WTC11 (cell line): ENCODE results near the gene TNFSF11. TPM values are rescaled to one million over a fixed set of nuclear protein-coding genes. Genes with fewer than 3 reads are reported as not detected.

ENCODE experiments used
- ATAC-seq: fragments of 200-7000 bp; cut with Tn5 transposase; 2 replicates; pipeline ENCODE4 v1.10.0; 2021; ENCODE audit warnings: mild to moderate bottlenecking, moderate library complexity
- CTCF ChIA-PET: fragments of 300-600 bp; sonication (Branson Sonifier 250); formaldehyde crosslinking; loops from one replicate; lab custom pipeline; 2021; ENCODE audit warnings: antibody characterized with exemption; lab: Charles Lee
- POLR2A ChIA-PET: fragments of 350-600 bp; sonication (Branson Sonifier 250); formaldehyde crosslinking; loops from one replicate; lab custom pipeline; 2021; ENCODE audit warnings: antibody characterized with exemption; lab: Charles Lee
- DNase-seq: peaks from one replicate; pipeline ENCODE4 v3.0.0; 2021; ENCODE audit warnings: low spot score
- H3K27ac Mint-ChIP-seq: 2 replicates; pipeline ENCODE4 v1.8.0; 2021; ENCODE audit warnings: mixed read lengths
- H3K27me3 Mint-ChIP-seq: 2 replicates; pipeline ENCODE4 v1.8.0; 2021; ENCODE audit warnings: low read depth, mild to moderate bottlenecking, moderate library complexity, mixed read lengths
- H3K36me3 Mint-ChIP-seq: 2 replicates; pipeline ENCODE4 v1.8.0; 2021; ENCODE audit warnings: mixed read lengths
- H3K4me1 Mint-ChIP-seq: 2 replicates; pipeline ENCODE4 v1.8.0; 2022; ENCODE audit warnings: mixed read lengths
- H3K4me3 Mint-ChIP-seq: 2 replicates; pipeline ENCODE4 v1.8.0; 2021; ENCODE audit warnings: mild to moderate bottlenecking, moderate library complexity, mixed read lengths
- H3K9me3 Mint-ChIP-seq: 2 replicates; pipeline ENCODE4 v1.8.0; 2021; ENCODE audit warnings: mixed read lengths
- ATF2 ChIP-seq: sonication (generic); formaldehyde crosslinking; IDR thresholded peaks from 2 replicates; pipeline ENCODE4 v1.8.1; 2022; ENCODE audit warnings: low read depth, missing genetic modification reagents, borderline replicate concordance
- CBFB ChIP-seq: sonication (generic); formaldehyde crosslinking; IDR thresholded peaks from 2 replicates; pipeline ENCODE4 v1.8.1; 2022; ENCODE audit warnings: mild to moderate bottlenecking, low read depth, missing genetic modification reagents
- NFE2L1 ChIP-seq: sonication (generic); formaldehyde crosslinking; IDR thresholded peaks from 2 replicates; pipeline ENCODE4 v1.8.1; 2023; ENCODE audit warnings: missing genetic modification reagents
- NR1H2 ChIP-seq: sonication (generic); formaldehyde crosslinking; IDR thresholded peaks from 2 replicates; pipeline ENCODE4 v1.9.0; 2021; ENCODE audit warnings: mild to moderate bottlenecking, moderate library complexity, missing genetic modification reagents
- PRDM15 ChIP-seq: sonication (generic); formaldehyde crosslinking; IDR thresholded peaks from 2 replicates; pipeline ENCODE4 v1.8.0; 2022; ENCODE audit warnings: missing genetic modification reagents
- PRRX2 ChIP-seq: fragments of 250-450 bp; sonication (Bioruptor Pico); IDR thresholded peaks from 2 replicates; pipeline ENCODE4 v1.8.0; 2021; ENCODE audit warnings: mild to moderate bottlenecking
- ZNF138 ChIP-seq: sonication (generic); formaldehyde crosslinking; conservative IDR thresholded peaks from 2 replicates; pipeline ENCODE4 v1.8.1; 2022; ENCODE audit warnings: mild to moderate bottlenecking, moderate library complexity, missing genetic modification reagents
- ZNF416 ChIP-seq: fragments of 250-450 bp; sonication (Bioruptor Pico); IDR thresholded peaks from 2 replicates; pipeline ENCODE4 v1.9.0; 2021; ENCODE audit warnings: mild to moderate bottlenecking, inconsistent platforms
- ZNF423 ChIP-seq: fragments of 250-450 bp; sonication (Bioruptor Pico); IDR thresholded peaks from 2 replicates; pipeline ENCODE4 v2.1.2; 2022; ENCODE audit warnings: mild to moderate bottlenecking, moderate library complexity
- ZNF425 ChIP-seq: fragments of 250-450 bp; sonication (Bioruptor Pico); conservative IDR thresholded peaks from 2 replicates; pipeline ENCODE4 v1.9.0; 2021; ENCODE audit warnings: mild to moderate bottlenecking
- ZNF512 ChIP-seq: sonication (generic); formaldehyde crosslinking; IDR thresholded peaks from 2 replicates; pipeline ENCODE4 v1.8.1; 2022; ENCODE audit warnings: missing genetic modification reagents, borderline replicate concordance
- ZNF532 ChIP-seq: fragments of 250-450 bp; sonication (Bioruptor Pico); IDR thresholded peaks from 2 replicates; pipeline ENCODE4 v1.9.0; 2021; ENCODE audit warnings: mild to moderate bottlenecking, borderline replicate concordance
- ZNF671 ChIP-seq: fragments of 250-450 bp; sonication (Bioruptor Pico); IDR thresholded peaks from 2 replicates; pipeline ENCODE4 v1.8.0; 2021; ENCODE audit warnings: mild to moderate bottlenecking
- ZSCAN18 ChIP-seq: fragments of 250-450 bp; sonication (Bioruptor Pico); IDR thresholded peaks from 2 replicates; pipeline ENCODE4 v2.1.2; 2022; ENCODE audit warnings: mild to moderate bottlenecking, moderate library complexity
- total RNA-seq: library from RNA; stranded (reverse); gene quantifications from 3 replicates; pipeline ENCODE4 v1.2.3, GENCODE V29; 2021

Gene TNFSF11
- total RNA-seq, 1 experiment from 2014 or later: 6.1 TPM

GRCh38 chr13:42603571-42603970 lies 29.6 kb downstream of the TNFSF11 start (continued):
- TF ChIP-seq PRDM15 (CRISPR knock-in tag) (no peak), ZNF532 (no peak), ZNF138 (CRISPR knock-in tag) (no peak), ZNF416 (CRISPR knock-in tag) (no peak), NR1H2 (CRISPR knock-in tag) (no peak), ZNF512 (no peak)

- TF ChIP-seq ZNF423 (CRISPR knock-in tag): no peak
- no peak for TF ChIP-seq PRRX2 (CRISPR knock-in tag)
- no peak for TF ChIP-seq ATF2 (CRISPR knock-in tag)
- TF ChIP-seq CBFB (CRISPR knock-in tag): no peak
- no peak for TF ChIP-seq ZNF671 (CRISPR knock-in tag)
- no peak for TF ChIP-seq NR1H2 (CRISPR knock-in tag)
- TF ChIP-seq NFE2L1 (CRISPR knock-in tag): no peak
- no peak for TF ChIP-seq ZSCAN18 (CRISPR knock-in tag)
- TF ChIP-seq ZNF425: no peak
- ChIA-PET POLR2A (no interaction called here), CTCF (no interaction called here)
- Mint-ChIP-seq H3K9me3 (no peaks in the 10 kb centered on the region), H3K36me3 (peaks cover 32% of the 10 kb centered on the region), H3K4me1 (no peaks in the 10 kb centered on the region), H3K27ac (no peak overlapping the region), H3K27me3 (no peaks in the 10 kb centered on the region), H3K4me3 (no peak overlapping the region)
- DNase-seq (no peak), ATAC-seq (no peak)
Observed at GRCh38 chr13:42607546-42607945, 33.6 kb downstream of the TNFSF11 start.
